ENCODE measurements around the gene HOOK1.

Gene HOOK1

GRCh38 chr1:59804301-59804700 lies 10.4 kb upstream of the HOOK1 start:
- no peak for TF ChIP-seq ZFX (IDR thresholded peaks at IDR 0.05; ENCODE audit: borderline replicate concordance)
- TF ChIP-seq CTCF (IDR thresholded peaks at IDR 0.05), result no peak
- no peak overlapping the region for H3K27ac ChIP-seq

GRCh38 chr1:59805554-59805953 lies 9.2 kb upstream of the HOOK1 start:
- TF ChIP-seq CTCF (IDR thresholded peaks at IDR 0.05), result no peak
- TF ChIP-seq ZFX (IDR thresholded peaks at IDR 0.05; ENCODE audit: borderline replicate concordance), result no peak
- no peak overlapping the region for H3K27ac ChIP-seq

GRCh38 chr1:59814180-59814900 lies 409 bp upstream of the HOOK1 start:
- H3K27ac ChIP-seq, result peak overlapping the region; percentile 58
- TF ChIP-seq CTCF (IDR thresholded peaks at IDR 0.05) (no peak), ZFX (IDR thresholded peaks at IDR 0.05; ENCODE audit: borderline replicate concordance) (no peak)

GRCh38 chr1:59815892-59816291 lies 1.1 kb downstream of the HOOK1 start:
- no peak for TF ChIP-seq CTCF (IDR thresholded peaks at IDR 0.05)
- TF ChIP-seq ZFX (IDR thresholded peaks at IDR 0.05; ENCODE audit: borderline replicate concordance), result no peak
- H3K27ac ChIP-seq, result no peak overlapping the region

DNA sequence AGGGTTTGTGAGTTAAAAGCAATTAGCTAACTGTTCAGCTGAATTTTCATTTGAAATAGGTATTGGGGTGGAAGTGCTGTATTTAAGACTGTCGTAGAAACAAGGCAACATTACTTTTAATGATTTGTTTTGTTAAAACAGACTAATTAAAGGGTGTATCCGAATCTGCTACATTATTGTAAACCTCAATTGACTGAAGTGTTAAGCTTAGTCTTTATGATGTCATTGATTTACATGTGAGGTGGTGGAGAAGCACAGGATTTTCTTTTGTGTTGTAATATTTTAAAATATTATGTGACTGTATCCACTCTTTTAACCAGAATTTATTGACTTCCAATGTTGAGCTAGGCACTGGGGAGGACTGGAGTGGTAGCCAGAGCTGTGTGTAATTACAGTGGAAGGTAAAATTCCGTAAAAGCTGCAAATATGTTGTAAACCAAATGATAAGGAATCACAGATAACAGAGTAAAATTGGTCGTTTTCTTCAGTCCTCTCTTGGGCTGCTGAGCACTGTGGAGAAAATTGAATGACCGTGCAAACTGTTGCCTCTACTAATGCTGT lies 1.6 kb downstream of the HOOK1 start:
- no peak overlapping the region for H3K27ac ChIP-seq
- no peak for TF ChIP-seq CTCF (IDR thresholded peaks at IDR 0.05)
- TF ChIP-seq ZFX (IDR thresholded peaks at IDR 0.05; ENCODE audit: borderline replicate concordance), result no peak

GRCh38 chr1:59819566-59820438 lies 5.1 kb downstream of the HOOK1 start:
- TF ChIP-seq CTCF (IDR thresholded peaks at IDR 0.05), result no peak
- no peak for TF ChIP-seq ZFX (IDR thresholded peaks at IDR 0.05; ENCODE audit: borderline replicate concordance)
- no peak overlapping the region for H3K27ac ChIP-seq
